CD4-positive, alpha-beta T cell (primary cell): ENCODE measurements around the gene SHISA9. TPM values are rescaled to one million over a fixed set of nuclear protein-coding genes. Genes with fewer than 3 reads are reported as not detected.
A peak's percentile ranks its signal among the peaks of the same experiment; 100 is the strongest.

Experiments
- ATAC-seq: fragments of 200-7000 bp; cut with Tn5 transposase; one replicate; pipeline ENCODE4 v1.10.0; 2022; ENCODE audit warnings: mild to moderate bottlenecking; ENCODE audit not compliant: poor library complexity
- CTCF ChIA-PET: fragments of 350-600 bp; sonication (Branson Sonifier 250); formaldehyde crosslinking; loops from one replicate; lab custom pipeline; 2021; ENCODE audit warnings: antibody characterized with exemption, inconsistent platforms; lab: Charles Lee
- POLR2A ChIA-PET: fragments of 350-600 bp; sonication (Branson Sonifier 250); formaldehyde crosslinking; loops from one replicate; lab custom pipeline; 2021; ENCODE audit warnings: antibody characterized with exemption, inconsistent platforms; lab: Charles Lee
- DNase-seq, 14 experiments: peaks; one replicate each; pipeline ENCODE4 v3.0.0-alpha.2; 2013 to 2020; ENCODE audit warnings: mixed read lengths in 2 of 14
- H3K27ac ChIP-seq, 2 donors: one replicate each; pipeline versions ENCODE4 v1.5.1 to v1.7.0; 2013; ENCODE audit warnings: low read length in 2 of 2, low read depth in 1 of 2, mild to moderate bottlenecking in 1 of 2
- H3K27me3 ChIP-seq, 2 experiments: 1 replicate in 1 of 2; 2 replicates in 1 of 2; pipeline versions ENCODE4 v1.6.1 to v1.7.0; 2013; ENCODE audit warnings: low read length in 2 of 2, control low read depth in 1 of 2, mild to moderate bottlenecking in 1 of 2, moderate library complexity in 1 of 2; ENCODE audit not compliant: insufficient read depth in 2 of 2, control insufficient read depth in 1 of 2
- H3K36me3 ChIP-seq: one replicate; pipeline ENCODE4 v1.6.1; 2013; ENCODE audit warnings: low read length, control low read depth; ENCODE audit not compliant: insufficient read depth
- H3K4me1 ChIP-seq: one replicate; pipeline ENCODE4 v1.6.1; 2013; ENCODE audit warnings: low read length, control low read depth; ENCODE audit not compliant: insufficient read depth
- H3K4me3 ChIP-seq: one replicate; pipeline ENCODE4 v1.5.1; 2013; ENCODE audit warnings: mild to moderate bottlenecking, low read length, moderate library complexity
- H3K9me3 ChIP-seq, 2 experiments: 1 replicate in 1 of 2; 2 replicates in 1 of 2; pipeline versions ENCODE4 v1.6.1 to v1.7.0; 2013; ENCODE audit warnings: low read length in 2 of 2, mild to moderate bottlenecking in 2 of 2, control low read depth in 1 of 2, moderate library complexity in 1 of 2; ENCODE audit not compliant: control insufficient read depth in 1 of 2, insufficient read depth in 1 of 2
- H3K27ac Mint-ChIP-seq: one replicate; pipeline ENCODE4 v1.8.0; 2020; ENCODE audit warnings: mixed read lengths
- H3K27me3 Mint-ChIP-seq: one replicate; pipeline ENCODE4 v1.8.0; 2021; ENCODE audit warnings: mixed read lengths
- H3K36me3 Mint-ChIP-seq: one replicate; pipeline ENCODE4 v1.8.0; 2021; ENCODE audit warnings: low read depth, mixed read lengths
- H3K4me1 Mint-ChIP-seq: one replicate; pipeline ENCODE4 v1.8.0; 2021; ENCODE audit warnings: low read depth, mixed read lengths
- H3K4me3 Mint-ChIP-seq: one replicate; pipeline ENCODE4 v1.8.0; 2020; ENCODE audit warnings: mild to moderate bottlenecking, mixed read lengths
- H3K9me3 Mint-ChIP-seq: one replicate; pipeline ENCODE4 v1.8.0; 2020; ENCODE audit warnings: mixed read lengths
- intact Hi-C, 2 experiments: fragments of 100-400 bp; cut with DNase I in 1 of 2; cut with micrococcal nuclease in 1 of 2; formaldehyde crosslinking; loops; one replicate each; pipeline versions ENCODE4 v1.15.1 to v1.9.0; 2023 to 2025; cut with DNase I, micrococcal nuclease
- total RNA-seq, 174 experiments: library from RNA in 2 of 174; stranded (reverse) in 2 of 174; gene quantifications; one replicate each; pipeline ENCODE4 v1.2.3 and lab custom pipeline; 2021 to 2026
- TF ChIP-seq, protein P1 (sequence below): fragments of 200-600 bp; IDR thresholded peaks from one replicate; pipeline ENCODE4 v1.8.0; 2022; ENCODE audit warnings: antibody characterized with exemption, mild to moderate bottlenecking

Gene SHISA9
- total RNA-seq, 2 experiments from 2014 or later, result not detected

DNA sequence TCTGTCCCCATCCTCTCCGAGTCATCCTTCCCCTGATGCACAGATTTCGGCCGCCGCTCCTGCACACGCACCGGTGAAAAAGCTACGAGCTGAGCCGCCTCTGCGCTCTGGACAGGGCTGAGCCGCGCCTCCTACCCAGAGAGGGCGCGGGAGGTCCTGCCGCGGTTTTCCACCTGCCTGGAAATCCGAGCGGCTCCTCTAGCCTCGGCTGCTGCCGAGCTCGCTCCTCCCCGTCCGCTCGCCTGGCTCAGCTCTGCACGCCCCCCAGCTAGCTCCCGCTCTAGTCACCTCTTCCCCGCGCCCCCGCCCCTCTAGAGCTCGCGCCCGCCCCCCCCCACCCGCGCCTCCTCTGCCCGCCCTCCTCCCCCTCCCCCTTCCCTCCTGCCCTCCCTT is 198 bp upstream of the SHISA9 start:
- no peaks in the 10 kb centered on the region for H3K36me3 Mint-ChIP-seq
- peaks cover 64% of the 10 kb centered on the region for H3K27me3 Mint-ChIP-seq
- intact Hi-C loops, result no loop called here
- Histone ChIP-seq H3K27ac (no peak overlapping the region), H3K4me3 (no peak overlapping the region), H3K4me1 (no peaks in the 10 kb centered on the region), H3K27me3 (peaks cover 43 to 65% of the 10 kb centered on the region in 2 experiments), H3K9me3 (peaks cover 0 to 23% of the 10 kb centered on the region in 2 experiments), H3K36me3 (no peaks in the 10 kb centered on the region)
- ChIA-PET POLR2A (no interaction called here), CTCF (no interaction called here)
- no peak overlapping the region for H3K4me3 Mint-ChIP-seq
- H3K4me1 Mint-ChIP-seq, result no peaks in the 10 kb centered on the region
- no peaks in the 10 kb centered on the region for H3K9me3 Mint-ChIP-seq
- ATAC-seq (no peak), DNase-seq (no peak)
- TF ChIP-seq, protein P1, sequence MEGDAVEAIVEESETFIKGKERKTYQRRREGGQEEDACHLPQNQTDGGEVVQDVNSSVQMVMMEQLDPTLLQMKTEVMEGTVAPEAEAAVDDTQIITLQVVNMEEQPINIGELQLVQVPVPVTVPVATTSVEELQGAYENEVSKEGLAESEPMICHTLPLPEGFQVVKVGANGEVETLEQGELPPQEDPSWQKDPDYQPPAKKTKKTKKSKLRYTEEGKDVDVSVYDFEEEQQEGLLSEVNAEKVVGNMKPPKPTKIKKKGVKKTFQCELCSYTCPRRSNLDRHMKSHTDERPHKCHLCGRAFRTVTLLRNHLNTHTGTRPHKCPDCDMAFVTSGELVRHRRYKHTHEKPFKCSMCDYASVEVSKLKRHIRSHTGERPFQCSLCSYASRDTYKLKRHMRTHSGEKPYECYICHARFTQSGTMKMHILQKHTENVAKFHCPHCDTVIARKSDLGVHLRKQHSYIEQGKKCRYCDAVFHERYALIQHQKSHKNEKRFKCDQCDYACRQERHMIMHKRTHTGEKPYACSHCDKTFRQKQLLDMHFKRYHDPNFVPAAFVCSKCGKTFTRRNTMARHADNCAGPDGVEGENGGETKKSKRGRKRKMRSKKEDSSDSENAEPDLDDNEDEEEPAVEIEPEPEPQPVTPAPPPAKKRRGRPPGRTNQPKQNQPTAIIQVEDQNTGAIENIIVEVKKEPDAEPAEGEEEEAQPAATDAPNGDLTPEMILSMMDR, result no peak
- no peak overlapping the region for H3K27ac Mint-ChIP-seq

DNA sequence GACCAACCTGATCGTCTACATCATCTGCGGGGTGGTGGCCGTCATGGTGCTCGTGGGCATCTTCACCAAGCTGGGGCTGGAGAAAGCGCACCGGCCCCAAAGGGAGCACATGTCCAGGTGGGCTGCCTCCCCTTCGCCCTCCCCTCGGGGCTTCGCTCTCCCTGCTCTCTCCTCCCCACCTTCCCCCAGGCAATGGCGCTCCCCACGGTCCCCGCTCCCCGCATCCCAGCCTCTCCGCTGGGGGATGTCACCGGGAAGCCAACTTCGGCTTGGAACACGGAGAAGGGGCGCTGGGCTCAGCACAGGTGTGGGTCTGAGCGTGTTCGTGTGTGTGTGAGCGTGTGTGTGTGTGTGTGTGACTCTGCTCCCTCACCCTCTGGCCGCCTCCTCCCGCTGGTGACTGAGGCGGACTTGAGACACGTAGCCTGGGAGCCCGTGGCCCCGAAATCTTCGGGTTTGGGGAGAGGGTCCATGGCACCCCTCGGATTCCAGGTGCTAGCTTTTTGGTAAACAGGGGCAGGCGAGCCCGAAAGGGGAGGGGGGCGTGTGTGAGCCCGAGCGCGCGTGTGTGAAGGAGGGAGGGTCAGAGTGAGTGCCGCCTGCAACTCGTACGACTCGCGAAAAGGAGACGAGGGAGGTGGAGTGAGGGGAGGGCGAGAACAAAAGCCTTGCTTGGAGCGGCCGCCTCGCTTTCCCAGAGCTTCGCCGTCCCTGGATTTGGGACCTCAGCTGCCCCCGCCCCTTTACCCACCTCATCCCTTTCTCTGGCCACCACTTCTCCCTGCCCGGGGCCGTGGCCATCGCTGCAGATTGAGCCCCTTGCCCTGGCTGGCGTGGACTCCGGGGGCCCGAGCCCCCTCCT is 1.3 kb downstream of the SHISA9 start:
- Histone ChIP-seq H3K27ac (no peak overlapping the region), H3K36me3 (no peaks in the 10 kb centered on the region), H3K4me3 (no peak overlapping the region), H3K4me1 (no peaks in the 10 kb centered on the region), H3K27me3 (peaks cover 48 to 76% of the 10 kb centered on the region in 2 experiments), H3K9me3 (peaks cover 0 to 23% of the 10 kb centered on the region in 2 experiments)
- DNase-seq (peak in 1 of 14 experiments; percentile 4), ATAC-seq (no peak)
- intact Hi-C loops, result no loop called here
- POLR2A ChIA-PET, result no interaction called here
- Mint-ChIP-seq H3K4me3 (no peak overlapping the region), H3K27ac (no peak overlapping the region), H3K9me3 (no peaks in the 10 kb centered on the region), H3K4me1 (no peaks in the 10 kb centered on the region), H3K36me3 (no peaks in the 10 kb centered on the region), H3K27me3 (peaks cover 65% of the 10 kb centered on the region)
- TF ChIP-seq, protein P1, result no peak
- CTCF ChIA-PET, result no interaction called here

DNA sequence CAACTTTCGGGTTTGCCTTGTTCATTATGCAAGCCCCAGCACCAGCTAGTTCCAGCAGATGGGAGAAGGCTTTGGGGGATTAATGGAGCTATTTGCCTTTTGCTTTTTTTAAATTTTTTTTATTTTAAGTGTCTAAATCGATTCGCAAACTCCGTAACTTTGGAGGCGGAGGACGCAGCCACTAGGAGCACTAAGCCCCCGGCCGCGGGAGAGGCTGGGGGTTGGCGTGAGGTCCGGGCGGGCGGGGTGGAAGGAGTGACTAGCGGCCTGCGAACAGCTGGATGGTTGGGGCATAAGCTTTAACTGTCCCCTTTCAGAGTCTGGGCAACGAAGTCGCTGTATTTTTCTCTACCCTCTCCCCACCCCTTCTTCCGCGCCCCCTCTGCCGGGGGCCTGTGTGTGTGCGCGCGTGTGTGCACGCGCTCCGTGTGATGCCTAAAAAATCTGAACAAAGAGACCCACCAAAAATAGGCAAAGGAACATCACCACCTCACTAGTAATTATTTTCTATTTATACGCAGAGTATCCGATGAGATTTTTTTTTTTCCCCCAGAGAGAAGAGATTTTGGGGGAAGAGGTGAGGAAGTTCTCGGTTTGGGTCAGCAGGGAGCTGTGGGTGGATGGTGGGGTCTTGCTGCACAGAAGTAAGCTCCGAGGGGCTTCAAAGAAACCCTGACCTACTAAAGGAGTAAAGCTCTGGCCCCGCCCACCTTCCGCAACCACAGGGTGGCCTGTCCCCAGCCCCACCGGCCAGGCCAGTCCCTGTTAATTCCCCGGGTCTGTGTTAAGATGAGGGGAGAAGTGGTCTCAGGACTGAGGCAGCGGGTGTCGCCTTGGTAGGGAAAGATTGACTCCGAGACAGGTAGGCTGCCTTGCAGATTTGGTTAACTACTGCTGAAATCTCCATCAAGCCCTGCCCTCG is 2.3 kb downstream of the SHISA9 start:
- DNase-seq (no peak), ATAC-seq (no peak)
- TF ChIP-seq, protein P1, result no peak
- no peak overlapping the region for H3K27ac Mint-ChIP-seq
- H3K4me3 Mint-ChIP-seq, result no peak overlapping the region
- peaks cover 48 to 76% of the 10 kb centered on the region in 2 experiments for H3K27me3 ChIP-seq
- H3K9me3 Mint-ChIP-seq, result no peaks in the 10 kb centered on the region
- H3K9me3 ChIP-seq, result peaks cover 0 to 23% of the 10 kb centered on the region in 2 experiments
- CTCF ChIA-PET, result no interaction called here
- no peaks in the 10 kb centered on the region for H3K36me3 Mint-ChIP-seq
- no peak overlapping the region for H3K27ac ChIP-seq
- no peaks in the 10 kb centered on the region for H3K4me1 ChIP-seq
- H3K27me3 Mint-ChIP-seq, result peaks cover 64% of the 10 kb centered on the region
- no peak overlapping the region for H3K4me3 ChIP-seq
- POLR2A ChIA-PET, result no interaction called here
- H3K36me3 ChIP-seq, result no peaks in the 10 kb centered on the region
- H3K4me1 Mint-ChIP-seq, result no peaks in the 10 kb centered on the region
- intact Hi-C loops, result no loop called here
